GM18499 (cell line): ENCODE data around the gene RGS7.
"Not testable (repeated sequence)": the region's sequence is repeated elsewhere in the genome, so short reads cannot be mapped to it uniquely, and the experiment has no call there.

Experiments used
- ATAC-seq: cut with Tn5 transposase; IDR thresholded peaks from one replicate; pipeline ENCODE4 v1.9.1; 2021; ENCODE audit warnings: moderate number of reproducible peaks; ENCODE audit not compliant: insufficient read depth, unreplicated experiment

Gene RGS7

DNA sequence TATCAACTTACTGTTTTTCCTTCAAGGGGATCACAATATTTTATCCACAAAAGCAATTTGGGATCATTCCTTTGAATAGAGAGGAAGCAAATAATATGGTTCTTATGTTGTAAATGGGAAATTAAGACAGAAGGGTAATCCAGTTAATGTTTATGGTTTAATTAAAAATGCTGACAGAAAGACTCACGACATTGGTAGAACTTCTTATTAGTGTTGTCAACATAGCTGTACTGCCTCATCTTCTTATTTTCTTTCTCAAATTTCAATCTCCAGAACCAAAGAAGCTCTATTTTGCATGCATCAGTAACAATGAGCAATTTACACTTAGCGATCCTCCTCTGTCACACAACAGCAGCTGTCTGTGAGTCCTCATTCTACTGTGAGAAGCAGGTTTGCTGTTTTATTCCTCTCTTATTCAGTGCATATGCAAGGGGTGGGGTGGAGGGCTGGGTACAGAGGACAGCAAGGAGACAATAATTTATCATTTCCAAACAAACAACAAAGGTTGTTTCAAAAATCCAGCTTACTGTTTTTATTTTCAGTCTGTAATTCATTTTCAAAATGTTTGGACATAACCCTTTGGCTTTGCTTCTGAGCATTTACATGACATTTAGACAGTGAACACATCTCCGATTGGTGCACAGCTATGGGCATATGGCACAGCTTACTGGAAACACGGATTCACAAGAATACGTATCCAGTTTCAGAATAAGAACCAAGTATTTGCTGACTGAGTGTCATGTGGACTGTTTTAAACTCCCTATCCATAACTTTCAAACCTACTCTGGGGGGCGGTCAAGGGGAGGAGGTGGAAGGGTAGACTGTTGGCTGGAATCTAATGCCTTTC is 335.9 kb downstream of the RGS7 start:
- no peak for ATAC-seq

DNA sequence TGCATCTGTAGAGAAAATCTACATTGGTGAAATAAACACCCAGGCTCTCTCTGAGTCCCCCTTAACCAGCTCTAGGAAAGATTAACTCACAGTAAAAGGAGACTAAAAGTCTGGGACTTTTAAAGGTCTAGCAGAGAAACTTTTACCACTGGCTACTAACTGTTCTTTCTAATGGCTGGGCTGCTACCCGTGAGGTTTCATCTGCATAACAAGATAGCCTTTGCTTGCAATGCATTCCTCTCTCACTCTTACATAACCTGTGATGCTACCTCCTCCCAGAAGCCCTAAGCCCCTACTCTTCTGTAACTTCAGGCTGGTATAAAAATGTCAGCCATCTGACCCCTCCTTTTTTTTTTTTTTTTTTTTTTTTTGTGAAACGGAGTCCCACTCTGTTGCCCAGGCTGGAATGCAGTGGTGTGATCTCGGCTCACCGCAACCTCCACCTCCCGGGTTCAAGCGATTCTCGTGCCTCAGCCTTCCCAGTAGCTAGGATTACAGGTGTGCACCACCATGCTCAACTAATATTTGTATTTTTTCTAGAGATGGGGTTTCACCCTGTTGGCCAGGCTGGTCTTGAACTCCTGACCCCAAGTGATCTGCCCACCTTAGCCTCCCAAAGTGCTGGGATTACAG is 344.2 kb downstream of the RGS7 start:
- no peak for ATAC-seq

DNA sequence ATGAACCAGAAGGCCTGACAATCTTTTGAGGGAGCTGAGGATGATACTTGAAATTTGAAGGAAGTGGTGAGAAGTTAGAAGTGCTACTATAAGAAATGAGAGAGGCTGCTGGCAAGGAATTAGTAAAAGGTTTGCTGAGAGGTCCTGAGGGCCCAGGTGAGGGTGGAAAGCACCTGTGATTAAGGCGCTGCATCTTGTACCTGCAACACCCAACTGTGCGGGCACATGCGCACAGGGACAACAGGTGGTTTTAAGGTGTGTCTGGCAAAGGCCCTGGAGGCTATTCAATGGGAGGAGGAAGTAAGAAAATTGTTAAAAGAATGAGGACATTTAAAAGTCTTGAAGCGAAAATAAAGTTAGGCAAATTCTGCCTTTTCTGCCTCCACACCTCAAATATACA is 349.3 kb downstream of the RGS7 start:
- ATAC-seq = no peak

DNA sequence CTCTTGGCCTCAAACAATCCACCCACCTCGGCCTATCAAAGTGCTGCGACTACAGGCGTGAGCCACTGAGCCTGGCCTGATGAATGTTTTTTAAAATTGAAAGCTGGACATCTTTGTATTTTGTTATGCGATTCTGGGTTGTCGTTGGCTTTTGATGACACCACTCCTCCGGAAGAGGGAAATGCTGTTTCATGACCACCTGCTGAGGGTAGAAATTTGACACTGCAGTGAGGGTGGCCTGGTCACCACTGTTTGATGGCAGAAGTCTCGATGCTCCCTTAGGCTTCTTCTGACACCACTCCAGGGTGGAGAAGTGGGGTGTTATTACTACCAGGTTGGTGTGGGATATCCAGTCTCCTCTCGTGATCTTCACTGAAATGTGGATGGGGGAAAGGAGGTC is 357.2 kb downstream of the RGS7 start:
- no peak for ATAC-seq

DNA sequence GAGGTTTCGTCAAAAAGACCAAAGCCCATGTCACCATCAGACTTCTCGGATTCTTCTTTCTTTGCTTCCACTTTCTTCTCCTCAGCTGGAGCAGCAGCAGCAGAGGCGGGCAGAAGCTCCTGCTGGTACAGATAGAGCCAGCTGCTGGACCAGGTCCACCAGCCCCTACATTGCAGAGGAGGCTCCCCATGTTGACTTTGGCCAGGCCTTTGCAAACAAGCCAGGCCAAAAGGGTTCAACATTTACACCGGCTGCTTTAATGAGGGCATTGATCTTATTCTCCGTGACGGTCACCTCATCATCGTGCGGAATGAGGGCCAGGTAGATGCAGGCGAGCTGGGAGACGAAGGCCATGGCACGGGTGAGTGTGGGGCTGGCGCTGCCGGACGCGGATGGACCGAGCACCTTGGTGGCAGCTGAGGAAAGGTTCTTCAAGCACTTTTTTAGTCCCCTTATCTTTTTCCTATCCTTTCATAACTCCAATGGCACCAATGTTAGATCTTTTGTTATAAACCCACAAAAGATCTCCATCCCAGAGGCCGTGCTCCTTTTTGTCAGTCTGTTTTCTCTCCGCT is 358.5 kb downstream of the RGS7 start:
- ATAC-seq = no peak

DNA sequence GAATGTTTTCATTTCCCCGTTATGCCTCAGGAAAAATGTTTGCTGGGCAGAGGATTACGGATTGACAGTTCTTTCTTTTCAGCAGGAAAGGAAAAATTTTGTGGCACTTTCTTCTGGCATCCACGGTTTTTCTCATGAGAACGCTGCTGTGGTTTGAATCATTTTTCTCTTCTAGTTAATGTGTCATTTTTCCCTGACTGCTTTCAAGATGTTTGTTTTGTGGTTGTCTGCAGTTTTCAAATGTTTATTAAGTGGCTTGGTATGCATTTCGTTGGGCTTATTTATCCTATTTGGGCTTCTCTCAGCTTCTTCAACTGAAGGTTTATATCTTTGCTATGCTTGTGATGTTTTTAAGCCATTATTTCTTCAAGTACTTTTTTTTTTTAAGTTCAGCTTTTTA is 359.0 kb downstream of the RGS7 start:
- ATAC-seq = no peak

DNA sequence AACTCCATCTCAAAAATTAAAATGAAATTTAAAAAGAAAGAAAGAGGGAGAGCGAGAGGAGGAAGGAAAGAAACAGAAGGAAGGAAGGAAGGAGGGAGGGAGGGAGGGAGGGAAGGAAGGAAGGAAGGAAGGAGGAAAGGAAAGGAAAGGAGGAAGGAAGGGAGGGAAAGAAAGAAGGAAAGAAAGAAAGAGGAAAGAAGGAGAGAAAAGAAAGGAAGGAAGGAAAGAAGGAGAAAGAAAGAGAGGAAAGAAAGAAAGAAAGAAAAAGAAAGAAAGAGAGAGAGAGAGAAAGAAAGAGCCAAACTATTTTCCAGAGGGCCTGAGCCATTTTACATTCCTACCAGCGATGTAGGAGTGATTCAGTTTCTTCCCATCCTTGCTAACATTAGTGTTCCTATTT is 364.0 kb downstream of the RGS7 start:
- no peak for ATAC-seq

DNA sequence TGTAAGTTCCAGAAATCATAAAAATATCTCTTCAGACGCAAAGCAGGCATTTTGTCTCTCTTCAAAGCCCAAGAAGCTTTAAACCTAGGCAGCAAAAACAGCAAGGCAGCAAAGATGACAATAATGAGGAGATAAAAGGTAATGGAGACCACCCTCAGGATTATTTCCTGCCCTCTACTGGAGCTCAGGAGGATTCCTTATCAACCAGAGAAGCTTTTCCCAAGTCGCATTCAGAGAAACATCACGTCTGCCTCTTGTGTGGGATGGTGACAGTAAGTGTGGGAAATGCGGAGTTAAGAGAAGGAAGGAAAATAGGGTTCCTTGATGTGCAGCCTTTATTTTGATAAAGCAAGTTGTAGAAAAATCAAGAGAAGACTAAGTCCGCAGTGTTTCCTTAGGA is 365.8 kb downstream of the RGS7 start:
- no peak for ATAC-seq

DNA sequence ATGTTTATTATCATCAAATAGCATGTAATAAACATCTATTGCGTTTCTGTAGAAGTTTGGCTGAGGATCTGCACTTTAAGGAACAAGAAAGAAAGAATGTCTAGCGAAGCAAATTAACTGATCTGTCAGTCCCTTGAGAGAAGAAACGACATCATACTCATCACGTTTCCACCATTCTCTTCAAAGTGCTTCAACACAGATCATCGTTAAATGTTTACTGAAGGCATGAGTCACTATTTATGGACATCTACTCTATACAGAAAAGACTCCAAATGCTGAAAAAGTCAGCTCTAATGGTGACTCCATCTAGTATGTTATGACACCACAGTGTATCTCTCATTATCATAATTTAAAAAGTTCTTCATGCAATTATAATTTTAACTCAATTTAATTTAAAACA is 369.1 kb downstream of the RGS7 start:
- no peak for ATAC-seq

DNA sequence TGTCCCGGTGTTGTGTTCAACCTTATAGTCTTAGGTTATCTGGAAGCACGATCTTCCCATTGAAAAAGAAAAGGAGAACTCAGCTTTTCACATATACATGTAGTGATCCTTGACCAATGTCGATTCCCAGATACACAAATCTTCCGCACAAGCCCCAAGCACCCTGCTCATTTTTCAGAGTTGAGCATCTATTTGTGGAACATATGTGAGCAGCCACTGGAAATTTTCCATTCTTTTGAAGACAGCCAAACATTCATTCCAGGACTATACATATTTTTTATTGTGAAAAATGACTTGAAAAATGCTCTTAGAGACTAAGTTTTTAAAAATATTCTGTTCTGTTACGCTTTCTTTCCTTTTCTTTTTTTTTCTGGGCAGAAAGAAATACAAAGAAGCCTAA is 371.9 kb downstream of the RGS7 start:
- no peak for ATAC-seq

DNA sequence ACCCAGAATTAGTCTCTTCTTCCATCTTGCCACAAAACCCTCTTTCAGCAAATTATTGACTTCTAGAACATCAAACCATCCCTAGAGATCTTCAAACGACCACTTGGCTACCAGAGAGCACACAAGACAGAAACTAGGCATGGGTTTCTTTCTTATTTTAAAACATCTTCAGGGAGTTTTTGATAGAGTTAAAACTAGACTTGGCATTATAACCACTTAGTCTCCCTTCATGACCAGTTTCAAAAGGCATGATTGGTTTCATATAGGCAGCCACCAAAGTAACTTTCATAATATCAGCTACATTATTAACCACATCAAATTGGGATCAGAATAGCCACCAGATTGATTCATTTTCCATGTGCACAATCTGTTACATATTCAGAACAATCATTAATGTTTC is 376.7 kb downstream of the RGS7 start:
- no peak for ATAC-seq

DNA sequence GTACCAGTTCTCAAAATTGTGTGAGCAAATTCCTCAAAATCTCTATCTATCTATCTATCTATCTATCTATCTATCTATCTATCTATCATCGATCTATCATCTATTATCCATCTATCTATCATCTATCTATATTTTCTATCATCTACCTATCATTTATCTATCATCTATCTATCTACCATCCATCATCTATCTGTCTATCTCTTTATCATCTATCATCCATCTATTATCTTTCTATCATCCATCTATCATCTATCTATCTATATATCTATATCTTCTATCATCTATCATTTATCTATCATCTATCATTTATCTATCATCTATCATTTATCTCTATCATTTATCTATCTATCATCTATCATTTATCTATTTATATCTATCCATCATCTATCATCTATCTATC is 380.3 kb downstream of the RGS7 start:
- ATAC-seq = no peak

DNA sequence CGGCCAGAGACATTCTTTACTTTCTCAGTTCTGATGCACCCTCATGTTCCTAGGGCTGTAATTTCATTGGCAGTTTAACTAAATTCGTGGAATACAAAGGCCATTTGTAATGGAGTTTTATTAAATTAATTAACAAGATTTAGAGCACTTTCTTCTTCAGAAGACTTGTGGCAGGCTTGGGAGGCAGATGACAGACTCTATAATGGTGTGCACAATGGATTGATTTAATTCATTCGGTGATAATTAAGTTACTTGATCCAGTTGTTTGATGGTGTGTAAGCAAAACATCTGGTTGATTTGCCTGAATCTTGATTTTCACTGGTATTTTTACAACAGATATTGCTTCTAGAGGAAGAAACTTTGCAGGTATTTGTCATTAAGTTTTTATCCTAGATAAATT is 383.1 kb downstream of the RGS7 start:
- ATAC-seq = no peak

DNA sequence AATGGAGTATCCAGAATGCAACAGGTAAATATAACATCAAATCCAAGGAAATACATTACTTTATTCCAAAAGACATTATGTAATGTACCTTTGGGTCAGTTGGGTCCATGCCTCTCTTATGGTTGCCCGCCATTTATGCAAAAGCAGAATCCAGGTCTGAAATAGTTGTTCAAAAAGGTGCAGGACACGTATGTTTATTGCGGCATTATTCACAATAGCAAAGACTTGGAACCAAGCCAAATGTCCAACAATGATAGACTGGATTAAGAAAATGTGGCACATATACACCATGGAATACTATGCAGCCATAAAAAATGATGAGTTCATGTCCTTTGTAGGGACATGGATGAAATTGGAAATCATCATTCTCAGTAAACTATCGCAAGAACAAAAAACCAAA is 384.9 kb downstream of the RGS7 start:
- ATAC-seq = not testable (repeated sequence)

DNA sequence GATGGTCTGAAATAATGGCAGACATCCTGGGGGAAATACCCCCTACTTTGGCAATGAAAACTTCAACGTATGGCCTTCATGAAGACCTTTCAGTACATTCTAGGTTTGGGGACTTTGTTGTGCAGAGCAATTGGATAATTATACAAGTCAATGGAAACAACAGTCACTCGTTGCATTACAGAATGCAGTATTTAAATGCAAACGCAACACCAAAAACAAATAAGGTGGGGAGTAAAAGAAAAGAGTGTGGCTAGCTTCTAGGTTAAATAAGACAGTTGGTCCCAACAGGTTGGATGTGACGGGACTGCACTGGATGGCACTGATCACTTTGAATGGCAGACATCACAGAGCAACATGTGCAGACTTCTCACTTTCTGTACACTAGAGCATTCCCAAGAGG is 386.8 kb downstream of the RGS7 start:
- no peak for ATAC-seq

DNA sequence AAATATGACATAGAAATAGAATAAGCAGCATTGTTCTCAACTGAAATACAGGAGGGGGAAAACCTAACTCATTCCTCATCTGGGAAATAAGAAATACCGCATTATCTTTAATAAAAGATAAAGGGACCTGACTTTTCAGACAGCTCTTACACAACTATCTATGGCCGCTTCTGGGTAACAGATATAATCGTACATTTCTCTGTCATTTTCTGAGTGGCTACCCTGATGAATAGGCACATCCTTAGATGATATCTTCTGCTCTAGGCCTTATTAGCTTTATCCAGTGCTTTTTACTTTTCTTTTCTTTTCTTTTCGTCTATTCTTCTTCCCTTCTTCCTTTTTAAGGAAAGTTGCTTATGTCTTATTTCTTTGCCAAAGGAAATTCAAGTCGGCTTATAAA is 388.1 kb downstream of the RGS7 start:
- ATAC-seq = no peak

DNA sequence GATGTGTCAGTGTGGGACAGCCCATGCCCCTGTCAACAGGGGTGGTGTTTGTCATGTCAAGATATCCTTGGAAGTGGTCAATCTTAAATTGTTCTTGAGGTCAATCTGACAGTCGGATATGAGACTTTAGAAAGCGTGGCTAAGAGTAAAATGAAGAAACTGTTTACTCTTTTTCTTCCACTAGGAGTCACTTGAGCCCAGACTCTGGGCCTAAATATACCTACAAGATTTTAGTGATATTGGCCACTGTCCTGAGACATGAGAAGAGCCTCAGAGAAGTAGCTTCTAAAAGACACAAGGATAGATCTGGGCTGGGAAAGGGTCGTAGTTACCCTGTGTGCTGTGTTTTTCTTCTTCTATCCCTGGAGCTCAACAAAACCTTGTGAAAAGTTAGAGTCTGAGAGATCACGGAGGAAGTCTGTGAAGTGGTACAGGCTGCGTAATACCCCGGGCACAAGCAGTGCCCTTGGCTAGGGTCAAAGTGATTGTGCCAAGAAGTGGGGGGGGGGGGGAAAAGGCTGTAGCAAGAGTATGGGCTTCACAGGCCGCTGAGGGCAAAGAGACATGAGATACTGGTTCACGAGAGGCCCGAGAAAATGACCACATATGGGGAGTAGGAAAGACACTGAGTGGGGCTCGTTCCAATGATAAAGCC is 389.8 kb downstream of the RGS7 start:
- ATAC-seq = no peak

DNA sequence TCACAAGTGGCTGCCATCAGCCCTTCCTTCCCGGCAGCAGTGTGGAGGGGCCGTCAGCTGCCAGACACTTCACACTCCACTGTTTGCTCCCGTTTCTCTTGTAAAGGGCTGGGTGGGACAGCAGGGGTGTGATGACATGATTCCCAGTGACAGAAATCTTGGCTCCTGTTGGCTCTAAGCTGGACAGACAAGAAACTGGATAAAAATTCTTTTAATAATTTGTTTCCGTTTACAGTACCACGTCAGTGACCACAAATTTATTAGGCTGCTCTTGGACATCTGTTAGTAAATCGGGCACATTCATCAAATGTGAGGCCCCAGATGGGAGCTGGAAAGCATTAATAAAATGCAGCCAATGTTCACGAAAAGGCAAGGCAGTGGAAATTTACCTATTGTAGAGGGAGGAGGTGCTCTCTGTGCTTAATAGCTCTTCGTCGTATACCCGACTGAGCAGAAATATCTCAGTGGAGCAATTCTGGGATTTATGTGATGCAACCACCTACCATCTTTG is 391.4 kb downstream of the RGS7 start:
- ATAC-seq = no peak

DNA sequence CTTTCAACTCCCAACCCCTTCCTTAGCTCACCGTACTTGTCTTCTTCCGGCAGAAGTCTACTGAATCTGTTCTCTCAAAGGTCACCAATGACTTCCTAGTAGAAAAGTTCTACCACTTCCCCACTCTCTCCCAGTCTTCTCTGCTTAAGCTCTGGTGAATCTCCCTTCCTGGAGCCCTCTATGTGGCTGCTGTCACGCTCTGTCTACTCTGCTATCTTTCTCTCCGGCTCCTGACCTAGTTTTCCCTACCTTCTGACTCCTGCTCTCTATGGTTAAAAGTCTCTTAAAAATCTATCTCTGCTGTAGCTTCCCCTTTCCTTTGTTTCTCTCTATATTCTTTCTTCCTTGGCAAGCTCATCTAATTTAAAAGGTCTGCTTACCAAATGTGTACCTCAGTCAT is 394.9 kb downstream of the RGS7 start:
- no peak for ATAC-seq

DNA sequence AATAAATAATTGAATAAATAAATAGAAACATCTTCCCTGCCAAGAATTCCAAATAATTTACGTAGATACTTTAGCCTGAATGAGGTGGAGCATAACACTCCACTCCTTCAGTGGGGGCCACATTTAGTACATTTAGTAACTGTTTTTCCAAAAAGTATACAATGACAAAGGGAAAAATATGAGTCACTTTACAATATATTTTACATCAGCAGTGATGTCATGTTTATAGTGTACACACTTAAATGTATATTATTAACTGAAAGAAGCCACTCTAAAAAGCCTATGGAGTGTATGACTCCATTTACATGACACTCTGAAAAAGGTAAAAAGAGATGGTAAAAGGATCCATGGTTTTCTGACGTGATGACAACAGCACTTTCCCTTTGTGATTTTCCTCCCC is 400.6 kb downstream of the RGS7 start:
- no peak for ATAC-seq

DNA sequence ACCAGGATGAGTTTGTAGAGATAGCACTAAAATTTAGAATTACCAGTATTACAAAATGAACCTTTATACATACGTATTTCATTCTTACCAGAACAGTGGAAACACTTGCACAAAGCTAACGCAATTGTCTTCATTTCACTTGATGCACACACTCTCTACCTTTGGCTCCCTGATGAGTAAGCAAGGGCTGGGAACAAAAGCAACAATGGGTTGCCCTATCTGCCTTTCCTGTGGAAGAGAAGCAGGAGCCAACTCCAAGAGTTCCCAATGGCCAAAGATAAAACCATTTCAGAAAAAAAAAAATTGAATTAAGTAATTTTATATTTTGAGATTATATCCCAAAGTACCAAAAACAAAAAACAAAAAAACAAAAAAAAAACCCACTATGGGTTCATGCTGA is 401.0 kb downstream of the RGS7 start:
- ATAC-seq = no peak
